Esophagus (tissue), 2 donors: ENCODE measurements around the gene FAM240B. TPM values are rescaled to one million over a fixed set of nuclear protein-coding genes. Genes with fewer than 3 reads are reported as not detected.

Source experiments
- H3K27ac ChIP-seq, 2 donors: one replicate each; pipeline ENCODE4 v1.5.1; 2013; ENCODE audit warnings: low read depth in 2 of 2, mild to moderate bottlenecking in 2 of 2, inconsistent platforms in 1 of 2, low read length in 1 of 2, moderate library complexity in 1 of 2
- H3K27me3 ChIP-seq, 2 donors: one replicate each; pipeline ENCODE4 v1.6.1; 2013; ENCODE audit warnings: low read length in 2 of 2, control low read depth in 1 of 2, mild to moderate bottlenecking in 1 of 2; ENCODE audit not compliant: insufficient read depth in 2 of 2, control insufficient read depth in 1 of 2
- H3K36me3 ChIP-seq, 2 donors: one replicate each; pipeline ENCODE4 v1.6.1; 2013; ENCODE audit warnings: low read length in 1 of 2; ENCODE audit not compliant: control insufficient read depth in 2 of 2, insufficient read depth in 2 of 2
- H3K4me1 ChIP-seq, 2 donors: one replicate each; pipeline ENCODE4 v1.6.1; 2013; ENCODE audit warnings: low read length in 1 of 2; ENCODE audit not compliant: control insufficient read depth in 2 of 2, insufficient read depth in 2 of 2
- H3K4me3 ChIP-seq, 2 donors: one replicate each; pipeline ENCODE4 v1.5.1; 2013; ENCODE audit warnings: low read length in 2 of 2, mild to moderate bottlenecking in 2 of 2, low read depth in 1 of 2, moderate library complexity in 1 of 2
- H3K9me3 ChIP-seq, 2 donors: one replicate each; pipeline ENCODE4 v1.6.1; 2013; ENCODE audit warnings: mild to moderate bottlenecking in 2 of 2, low read depth in 1 of 2, low read length in 1 of 2, moderate library complexity in 1 of 2; ENCODE audit not compliant: control insufficient read depth in 2 of 2, insufficient read depth in 1 of 2
- WGBS, 2 donors: extraction: QIAGEN DNeasy Blood & Tissue Kit; methylation state at CpG; one replicate each; pipeline ENCODE4 v1.1.7; 2013; 5-methylcytosine and 5-hydroxymethylcytosine counted together
- polyA plus RNA-seq, 2 donors: library from polyadenylated mRNA; stranded (reverse); fragments of 200-250 nt; gene quantifications; one replicate each; pipeline ENCODE4 v1.2.3, GENCODE V29; 2013
- donor health status: healthy with polysubstance abuse.
- donor health status: Bipolar disorder and iron deficiency.

Gene FAM240B
- polyA plus RNA-seq, 2 donors = not detected

GRCh38 chr9:38656896-38657295 lies 63.0 kb downstream of the FAM240B start:
- H3K36me3 ChIP-seq = no peaks in the 10 kb centered on the region
- no peaks in the 10 kb centered on the region for H3K27me3 ChIP-seq
- no peaks in the 10 kb centered on the region for H3K9me3 ChIP-seq
- no peak overlapping the region for H3K27ac ChIP-seq
- no peak overlapping the region for H3K4me3 ChIP-seq
- 21 to 33% methylated on average over 5 of the region's 5 CpGs for WGBS, 2 donors
- no peaks in the 10 kb centered on the region for H3K4me1 ChIP-seq

- H3K36me3 ChIP-seq = no peaks in the 10 kb centered on the region
- H3K4me1 ChIP-seq = no peaks in the 10 kb centered on the region
- no peak overlapping the region for H3K4me3 ChIP-seq
- 66 to 67% methylated on average over 7 of the region's 7 CpGs for WGBS, 2 donors
- H3K27ac ChIP-seq = no peak overlapping the region
- H3K9me3 ChIP-seq = no peaks in the 10 kb centered on the region
- H3K27me3 ChIP-seq = no peaks in the 10 kb centered on the region
Observed at GRCh38 chr9:38652486-38652885, 67.4 kb downstream of the FAM240B start.

GRCh38 chr9:38652044-38652443 lies 67.9 kb downstream of the FAM240B start:
- Histone ChIP-seq H3K27ac (no peak overlapping the region), H3K27me3 (no peaks in the 10 kb centered on the region), H3K9me3 (no peaks in the 10 kb centered on the region), H3K4me1 (no peaks in the 10 kb centered on the region), H3K4me3 (no peak overlapping the region), H3K36me3 (no peaks in the 10 kb centered on the region)
- WGBS, 2 donors = 44 to 62% methylated on average over 2 of the region's 2 CpGs

- H3K9me3 ChIP-seq = no peaks in the 10 kb centered on the region
- H3K4me1 ChIP-seq = no peaks in the 10 kb centered on the region
- H3K27me3 ChIP-seq = no peaks in the 10 kb centered on the region
- no peak overlapping the region for H3K27ac ChIP-seq
- no peaks in the 10 kb centered on the region for H3K36me3 ChIP-seq
- WGBS, 2 donors = 70 to 71% methylated on average over 8 of the region's 8 CpGs
- H3K4me3 ChIP-seq = no peak overlapping the region
Observed at GRCh38 chr9:38651400-38652042, 68.4 kb downstream of the FAM240B start.

- Histone ChIP-seq H3K36me3 (no peaks in the 10 kb centered on the region), H3K4me1 (no peaks in the 10 kb centered on the region), H3K27me3 (no peaks in the 10 kb centered on the region), H3K9me3 (no peaks in the 10 kb centered on the region), H3K4me3 (no peak overlapping the region), H3K27ac (no peak overlapping the region)
- WGBS, 2 donors = 91 to 95% methylated on average over 8 of the region's 8 CpGs
Observed at GRCh38 chr9:38650564-38650963, 69.4 kb downstream of the FAM240B start.

- 86% methylated on average over 8 of the region's 8 CpGs for WGBS, 2 donors
- no peak overlapping the region for H3K27ac ChIP-seq
- H3K27me3 ChIP-seq = no peaks in the 10 kb centered on the region
- no peaks in the 10 kb centered on the region for H3K9me3 ChIP-seq
- no peaks in the 10 kb centered on the region for H3K4me1 ChIP-seq
- H3K36me3 ChIP-seq = no peaks in the 10 kb centered on the region
- no peak overlapping the region for H3K4me3 ChIP-seq
Observed at GRCh38 chr9:38649731-38650363, 70.1 kb downstream of the FAM240B start.

- Histone ChIP-seq H3K9me3 (no peaks in the 10 kb centered on the region), H3K4me3 (no peak overlapping the region), H3K36me3 (no peaks in the 10 kb centered on the region), H3K27ac (no peak overlapping the region), H3K27me3 (no peaks in the 10 kb centered on the region), H3K4me1 (no peaks in the 10 kb centered on the region)
- WGBS, 2 donors = 32 to 35% methylated on average over 2 of the region's 2 CpGs
Observed at GRCh38 chr9:38644601-38645000, 75.3 kb downstream of the FAM240B start.

Other genes with a start within 250 kb of the FAM240B start
- 1 to 10 TPM; 1.2 to 7.1 TPM for gene ANKRD18A, start 99.5 kb downstream of the FAM240B start, polyA plus RNA-seq